WTC11 (cell line): ENCODE results near the gene HSH2D. TPM values are rescaled to one million over a fixed set of nuclear protein-coding genes. Genes with fewer than 3 reads are reported as not detected.

Source experiments
- ATAC-seq: fragments of 200-7000 bp; cut with Tn5 transposase; 2 replicates; pipeline ENCODE4 v1.10.0; 2021; ENCODE audit warnings: mild to moderate bottlenecking, moderate library complexity
- CTCF ChIA-PET: fragments of 300-600 bp; sonication (Branson Sonifier 250); formaldehyde crosslinking; loops from one replicate; lab custom pipeline; 2021; ENCODE audit warnings: antibody characterized with exemption; lab: Charles Lee
- POLR2A ChIA-PET: fragments of 350-600 bp; sonication (Branson Sonifier 250); formaldehyde crosslinking; loops from one replicate; lab custom pipeline; 2021; ENCODE audit warnings: antibody characterized with exemption; lab: Charles Lee
- DNase-seq: peaks from one replicate; pipeline ENCODE4 v3.0.0; 2021; ENCODE audit warnings: low spot score
- H3K27ac Mint-ChIP-seq: 2 replicates; pipeline ENCODE4 v1.8.0; 2021; ENCODE audit warnings: mixed read lengths
- H3K27me3 Mint-ChIP-seq: 2 replicates; pipeline ENCODE4 v1.8.0; 2021; ENCODE audit warnings: low read depth, mild to moderate bottlenecking, moderate library complexity, mixed read lengths
- H3K36me3 Mint-ChIP-seq: 2 replicates; pipeline ENCODE4 v1.8.0; 2021; ENCODE audit warnings: mixed read lengths
- H3K4me1 Mint-ChIP-seq: 2 replicates; pipeline ENCODE4 v1.8.0; 2022; ENCODE audit warnings: mixed read lengths
- H3K4me3 Mint-ChIP-seq: 2 replicates; pipeline ENCODE4 v1.8.0; 2021; ENCODE audit warnings: mild to moderate bottlenecking, moderate library complexity, mixed read lengths
- H3K9me3 Mint-ChIP-seq: 2 replicates; pipeline ENCODE4 v1.8.0; 2021; ENCODE audit warnings: mixed read lengths
- ATF2 ChIP-seq: sonication (generic); formaldehyde crosslinking; IDR thresholded peaks from 2 replicates; pipeline ENCODE4 v1.8.1; 2022; ENCODE audit warnings: low read depth, missing genetic modification reagents, borderline replicate concordance
- E2F1 ChIP-seq: sonication (generic); formaldehyde crosslinking; IDR thresholded peaks from 2 replicates; pipeline ENCODE4 v1.8.0; 2022; ENCODE audit warnings: mild to moderate bottlenecking, missing genetic modification reagents
- ELF4 ChIP-seq: sonication (generic); formaldehyde crosslinking; IDR thresholded peaks from 2 replicates; pipeline ENCODE4 v1.8.1; 2022; ENCODE audit warnings: low read depth, mild to moderate bottlenecking, moderate library complexity, missing genetic modification reagents
- FOXP1 ChIP-seq: sonication (generic); formaldehyde crosslinking; IDR thresholded peaks from 2 replicates; pipeline ENCODE4 v1.8.0; 2022; ENCODE audit warnings: missing genetic modification reagents, mild to moderate bottlenecking, moderate library complexity, borderline replicate concordance
- FOXP4 ChIP-seq: sonication (generic); formaldehyde crosslinking; IDR thresholded peaks from 2 replicates; pipeline ENCODE4 v1.8.0; 2022; ENCODE audit warnings: mild to moderate bottlenecking, missing genetic modification reagents
- GTF2I ChIP-seq: fragments of 250-450 bp; sonication (Bioruptor Pico); conservative IDR thresholded peaks from 2 replicates; pipeline ENCODE4 v1.4.0; 2021; ENCODE audit warnings: mild to moderate bottlenecking
- MLX ChIP-seq: sonication (generic); formaldehyde crosslinking; IDR thresholded peaks from 2 replicates; pipeline ENCODE4 v1.8.1; 2023; ENCODE audit warnings: mild to moderate bottlenecking, missing genetic modification reagents, moderate library complexity
- PRDM15 ChIP-seq: sonication (generic); formaldehyde crosslinking; IDR thresholded peaks from 2 replicates; pipeline ENCODE4 v1.8.0; 2022; ENCODE audit warnings: missing genetic modification reagents
- PREB ChIP-seq: sonication (generic); formaldehyde crosslinking; IDR thresholded peaks from 2 replicates; pipeline ENCODE4 v1.8.1; 2022; ENCODE audit warnings: mild to moderate bottlenecking, missing genetic modification reagents, moderate library complexity, borderline replicate concordance
- PRRX2 ChIP-seq: fragments of 250-450 bp; sonication (Bioruptor Pico); IDR thresholded peaks from 2 replicates; pipeline ENCODE4 v1.8.0; 2021; ENCODE audit warnings: mild to moderate bottlenecking
- TEAD4 ChIP-seq: sonication (generic); formaldehyde crosslinking; IDR thresholded peaks from 2 replicates; pipeline ENCODE4 v1.8.0; 2022; ENCODE audit warnings: mild to moderate bottlenecking, missing genetic modification reagents
- TP53 ChIP-seq: sonication (generic); formaldehyde crosslinking; IDR thresholded peaks from 2 replicates; pipeline ENCODE4 v1.8.1; 2023; ENCODE audit warnings: mild to moderate bottlenecking, missing genetic modification reagents
- USF1 ChIP-seq: sonication (generic); formaldehyde crosslinking; IDR thresholded peaks from 2 replicates; pipeline ENCODE4 v1.8.0; 2022; ENCODE audit warnings: mild to moderate bottlenecking, missing genetic modification reagents
- ZNF416 ChIP-seq: fragments of 250-450 bp; sonication (Bioruptor Pico); IDR thresholded peaks from 2 replicates; pipeline ENCODE4 v1.9.0; 2021; ENCODE audit warnings: mild to moderate bottlenecking, inconsistent platforms
- ZNF512 ChIP-seq: sonication (generic); formaldehyde crosslinking; IDR thresholded peaks from 2 replicates; pipeline ENCODE4 v1.8.1; 2022; ENCODE audit warnings: missing genetic modification reagents, borderline replicate concordance
- ZSCAN18 ChIP-seq: fragments of 250-450 bp; sonication (Bioruptor Pico); IDR thresholded peaks from 2 replicates; pipeline ENCODE4 v2.1.2; 2022; ENCODE audit warnings: mild to moderate bottlenecking, moderate library complexity
- total RNA-seq: library from RNA; stranded (reverse); gene quantifications from 3 replicates; pipeline ENCODE4 v1.2.3, GENCODE V29; 2021

The HSH2D gene
- total RNA-seq, 1 experiment from 2014 or later = 1.6 TPM

- no peak for TF ChIP-seq PRDM15 (CRISPR knock-in tag)
- no peak for TF ChIP-seq USF1
Observed at GRCh38 chr19:16127080-16127479, 16.4 kb upstream of the HSH2D start (continued).

- Mint-ChIP-seq H3K9me3 (peaks cover 10% of the 10 kb centered on the region), H3K27ac (no peak overlapping the region), H3K27me3 (no peaks in the 10 kb centered on the region), H3K36me3 (peaks cover 51% of the 10 kb centered on the region), H3K4me3 (no peak overlapping the region), H3K4me1 (no peaks in the 10 kb centered on the region)
- ATAC-seq (no peak), DNase-seq (no peak)
- TF ChIP-seq ELF4 (CRISPR knock-in tag) (no peak), ZNF512 (CRISPR knock-in tag) (no peak), PRRX2 (CRISPR knock-in tag) (no peak), GTF2I (CRISPR knock-in tag) (no peak), TP53 (CRISPR knock-in tag) (no peak), MLX (CRISPR knock-in tag) (no peak), ZNF416 (CRISPR knock-in tag) (no peak), FOXP1 (CRISPR knock-in tag) (no peak), PREB (CRISPR knock-in tag) (no peak), E2F1 (CRISPR knock-in tag) (no peak), TEAD4 (CRISPR knock-in tag) (no peak), FOXP4 (CRISPR knock-in tag) (no peak), ZSCAN18 (CRISPR knock-in tag) (no peak), ATF2 (CRISPR knock-in tag) (no peak)
- POLR2A ChIA-PET = no interaction called here
- CTCF ChIA-PET = interaction anchor here (1.0 to 2.5 kb wide), 2 partner anchors 65 to 87 kb away, joined by 3 to 8 read pairs; no protein-coding TSS in a partner anchor
Observed at GRCh38 chr19:16127776-16128371, 15.6 kb upstream of the HSH2D start.
